Bone marrow (tissue), 2 donors: Measurements from ENCODE around the gene TDO2.
A peak's percentile ranks its signal among the peaks of the same experiment; 100 is the strongest.

Experiments
- DNase-seq, 2 donors: peaks; one replicate each; lab custom pipeline; 2025; lab: John Stamatoyannopoulos, UW

The TDO2 gene

GRCh38 chr4:155953151-155954117 is 49.9 kb downstream of the TDO2 start, which contains the start of gene CTSO:
Gene CTSO, minus strand, starts transcription at chr4:155953866. Its CDS starts 19 bp downstream, at chr4:155953847.
- peak; percentile 68 to 81 for DNase-seq

DNA sequence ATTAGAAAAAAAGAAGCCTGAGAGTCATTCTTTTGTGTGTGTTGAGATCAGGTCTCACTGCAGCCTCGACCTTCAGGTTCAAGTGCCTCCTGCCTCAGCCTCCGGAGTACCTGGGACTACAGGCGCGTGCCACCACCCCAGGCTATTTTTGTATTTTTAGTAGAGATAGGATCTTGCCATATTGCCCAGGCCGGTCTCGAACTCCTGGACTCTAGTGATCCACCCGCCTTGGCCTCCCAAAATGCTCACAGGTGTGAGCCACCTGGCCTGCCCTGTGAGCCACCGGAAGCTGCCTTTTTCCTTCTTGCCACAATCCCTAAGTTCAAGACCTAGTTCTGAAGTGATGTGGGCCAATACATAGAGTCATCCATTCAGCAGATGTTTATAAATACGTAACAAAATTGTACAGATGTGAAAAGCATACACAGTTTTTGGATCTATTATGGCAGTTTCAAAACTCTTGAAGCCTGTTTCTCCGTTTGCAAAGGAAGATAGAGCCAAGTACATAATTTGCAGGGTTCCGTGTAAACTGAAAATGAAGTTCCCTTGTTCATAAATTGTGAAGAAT is 50.7 kb downstream of the TDO2 start:
- DNase-seq: no peak

DNA sequence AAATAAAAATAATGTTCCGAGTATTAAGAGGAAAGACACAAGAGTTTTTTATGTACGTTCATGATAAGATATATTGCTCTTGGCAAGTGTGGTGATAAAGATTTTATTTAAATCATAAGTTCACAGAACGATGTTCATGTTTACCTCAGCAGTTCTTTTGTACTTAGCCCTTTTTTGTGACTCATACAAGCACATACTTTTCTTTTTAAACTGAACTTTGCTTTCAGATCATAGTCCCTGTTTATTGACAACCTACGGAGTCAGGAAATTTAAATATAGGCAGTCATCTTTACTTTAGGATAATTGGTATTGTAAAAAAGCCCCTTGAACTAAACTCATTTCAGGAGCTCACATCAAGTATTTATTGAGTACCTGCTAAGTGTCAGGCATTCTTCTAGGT is 51.4 kb downstream of the TDO2 start:
- no peak for DNase-seq

GRCh38 chr4:155956461-155956860 is 53.0 kb downstream of the TDO2 start:
- no peak for DNase-seq

DNA sequence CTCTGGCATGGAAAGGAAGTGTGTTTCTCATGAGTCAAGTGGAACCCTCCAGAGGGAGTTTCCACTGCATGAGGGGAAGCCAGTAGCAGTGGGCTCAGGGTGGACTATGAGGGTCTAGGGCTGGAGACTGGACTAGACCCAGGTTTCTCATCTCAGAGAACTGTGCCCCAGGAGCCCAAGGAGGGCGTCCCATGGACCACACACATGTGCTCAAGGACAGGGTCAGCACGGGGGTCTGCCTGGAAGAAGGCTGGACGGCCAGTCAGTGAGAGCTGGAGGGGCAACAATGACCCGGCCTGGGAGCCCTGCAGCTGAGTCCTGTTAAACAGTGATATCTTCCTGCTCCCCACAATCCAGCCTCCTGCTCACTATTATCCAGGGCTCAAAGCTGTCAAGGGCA is 55.9 kb downstream of the TDO2 start:
- no peak for DNase-seq

GRCh38 chr4:155960522-155960921 is 57.0 kb downstream of the TDO2 start:
- DNase-seq: no peak

GRCh38 chr4:155961575-155961974 is 58.1 kb downstream of the TDO2 start:
- DNase-seq: no peak

- DNase-seq: no peak
These were observed 59.3 kb downstream of the TDO2 start for GRCh38 chr4:155962767-155963166.

DNA sequence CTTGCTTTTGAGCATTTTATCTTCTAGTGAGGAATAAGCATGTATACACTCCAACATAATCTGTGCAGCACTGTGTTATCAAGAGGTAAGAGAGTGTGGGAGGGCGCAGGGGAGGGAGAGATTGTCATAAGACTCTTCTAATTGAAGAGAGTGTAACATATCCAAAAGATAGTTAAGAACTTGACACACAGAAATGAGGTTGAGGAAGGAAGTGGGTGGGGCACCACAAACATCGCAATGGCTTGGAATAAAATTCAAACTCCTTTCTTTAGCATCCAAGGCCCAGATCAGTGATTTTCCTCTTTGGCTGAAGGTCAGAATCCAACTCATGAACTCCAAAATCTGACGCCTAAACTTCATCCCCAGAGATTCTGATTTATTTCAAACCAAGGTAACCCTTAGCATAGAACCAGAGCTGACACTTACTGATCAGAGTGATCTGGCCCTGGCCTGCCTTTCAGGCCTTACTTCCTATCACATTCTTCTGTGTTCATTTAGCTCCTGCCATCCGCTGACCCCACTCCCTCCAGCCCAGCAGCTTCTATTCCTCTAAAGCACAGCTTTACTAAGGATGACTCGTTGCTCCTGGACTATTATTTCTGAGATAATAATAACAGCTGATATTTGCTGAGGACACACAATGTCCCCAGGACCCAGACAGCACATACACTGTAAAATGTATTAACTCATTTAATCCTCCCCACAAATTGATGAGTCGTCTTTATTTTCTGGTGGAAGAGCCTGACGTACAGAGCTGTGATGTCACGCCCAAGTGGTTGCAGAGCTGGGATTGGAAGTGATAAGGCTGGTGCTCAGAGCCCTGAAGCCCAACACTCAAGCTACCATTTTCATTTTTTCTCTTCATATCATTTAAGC is 60.8 kb downstream of the TDO2 start:
- no peak for DNase-seq

GRCh38 chr4:155966171-155966570 is 62.7 kb downstream of the TDO2 start:
- no peak for DNase-seq

DNA sequence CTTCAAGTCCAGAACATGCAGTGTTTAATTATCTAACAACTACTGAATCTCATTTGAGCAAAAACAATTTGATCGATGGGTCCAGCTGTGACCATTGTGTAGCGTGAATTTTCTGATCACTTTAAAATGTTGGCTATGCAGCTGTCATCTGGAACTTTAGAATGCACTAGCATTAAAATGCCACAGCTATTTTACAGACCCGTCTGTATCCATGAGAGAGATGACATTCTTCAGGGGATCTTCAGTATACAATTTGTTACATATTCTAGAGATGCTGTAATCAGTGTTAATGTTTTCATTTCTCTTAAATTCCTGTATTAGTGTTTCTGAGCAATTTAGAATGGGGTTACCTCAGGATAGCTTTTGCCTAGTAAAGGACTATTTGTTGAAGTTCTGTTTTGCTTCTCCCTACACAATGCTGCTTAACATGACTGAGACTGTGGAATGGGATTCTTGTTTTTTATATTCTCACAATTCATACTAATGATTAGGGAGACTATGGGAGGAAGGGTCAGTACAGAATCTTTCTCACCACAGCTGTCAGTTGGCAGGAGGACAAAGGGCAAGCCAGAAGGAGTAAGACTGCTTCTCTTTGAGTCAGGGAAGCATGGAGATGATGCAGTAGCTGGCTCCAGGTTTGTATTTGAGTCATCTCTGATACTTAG is 63.4 kb downstream of the TDO2 start:
- DNase-seq: no peak
